T1000 (cell line): ENCODE data around the gene PDP2.

Experiments
- DNase-seq: peaks from one replicate; lab custom pipeline; 2025; ENCODE audit warnings: mixed read lengths; lab: John Stamatoyannopoulos, UW

The PDP2 gene

GRCh38 chr16:66880288-66881013 lies at the start of gene PDP2:
Gene PDP2 (plus strand): TSS chr16:66880515. CDS start chr16:66884285, 3,770 bp downstream.
- DNase-seq, result peak; percentile 84

- DNase-seq, result no peak
Measured at GRCh38 chr16:66832190-66832589, 48.1 kb upstream of the PDP2 start.

GRCh38 chr16:66832661-66833305 lies 47.5 kb upstream of the PDP2 start:
- no peak for DNase-seq

GRCh38 chr16:66834746-66835145 lies 45.6 kb upstream of the PDP2 start:
- no peak for DNase-seq

GRCh38 chr16:66840883-66841282 lies 39.4 kb upstream of the PDP2 start:
- no peak for DNase-seq

- no peak for DNase-seq
Measured at GRCh38 chr16:66841366-66841765, 38.9 kb upstream of the PDP2 start.

- no peak for DNase-seq
Measured at GRCh38 chr16:66842765-66843164, 37.5 kb upstream of the PDP2 start.

GRCh38 chr16:66843191-66843590 lies 37.1 kb upstream of the PDP2 start:
- no peak for DNase-seq

GRCh38 chr16:66844009-66844341 lies 36.3 kb upstream of the PDP2 start:
- no peak for DNase-seq

- no peak for DNase-seq
Measured at GRCh38 chr16:66844342-66845079, 35.8 kb upstream of the PDP2 start, which contains the start of gene CA7. Gene CA7 (plus strand): TSS chr16:66844414. CDS start chr16:66844488, 74 bp downstream.

GRCh38 chr16:66845080-66845410 lies 35.3 kb upstream of the PDP2 start:
- no peak for DNase-seq

GRCh38 chr16:66845791-66846221 lies 34.5 kb upstream of the PDP2 start:
- DNase-seq, result no peak

- DNase-seq, result no peak
Measured at GRCh38 chr16:66846266-66846665, 34.0 kb upstream of the PDP2 start.

- DNase-seq, result no peak
Measured at GRCh38 chr16:66846831-66847230, 33.5 kb upstream of the PDP2 start.

GRCh38 chr16:66847533-66848067 lies 32.7 kb upstream of the PDP2 start:
- no peak for DNase-seq

GRCh38 chr16:66848172-66848571 lies 32.1 kb upstream of the PDP2 start:
- DNase-seq, result no peak

GRCh38 chr16:66849021-66849420 lies 31.3 kb upstream of the PDP2 start:
- no peak for DNase-seq

GRCh38 chr16:66849549-66849948 lies 30.8 kb upstream of the PDP2 start:
- DNase-seq, result no peak

GRCh38 chr16:66850115-66850815 lies 30.1 kb upstream of the PDP2 start:
- no peak for DNase-seq

- no peak for DNase-seq
Measured at GRCh38 chr16:66851166-66851964, 28.9 kb upstream of the PDP2 start.
